Vagina (tissue), 2 donors: ENCODE data around the gene GPR62.

Experiments
- CTCF ChIP-seq, 3 experiments: fragments of 450-650 bp in 2 of 3; fragments of 200-600 bp in 1 of 3; sonication (generic) in 1 of 3; IDR thresholded peaks; one replicate each; pipeline ENCODE4 v1.5.1; 2017 to 2019; ENCODE audit warnings: antibody characterized with exemption in 3 of 3, mild to moderate bottlenecking in 2 of 3, moderate library complexity in 2 of 3
- POLR2AphosphoS5 ChIP-seq, 2 donors: sonication (generic); formaldehyde crosslinking; IDR thresholded peaks; one replicate each; pipeline ENCODE4 v1.9.0; 2017; ENCODE audit warnings: antibody characterized with exemption in 2 of 2, mild to moderate bottlenecking in 2 of 2, low read depth in 1 of 2; ENCODE audit not compliant: insufficient read depth in 1 of 2

DNA sequence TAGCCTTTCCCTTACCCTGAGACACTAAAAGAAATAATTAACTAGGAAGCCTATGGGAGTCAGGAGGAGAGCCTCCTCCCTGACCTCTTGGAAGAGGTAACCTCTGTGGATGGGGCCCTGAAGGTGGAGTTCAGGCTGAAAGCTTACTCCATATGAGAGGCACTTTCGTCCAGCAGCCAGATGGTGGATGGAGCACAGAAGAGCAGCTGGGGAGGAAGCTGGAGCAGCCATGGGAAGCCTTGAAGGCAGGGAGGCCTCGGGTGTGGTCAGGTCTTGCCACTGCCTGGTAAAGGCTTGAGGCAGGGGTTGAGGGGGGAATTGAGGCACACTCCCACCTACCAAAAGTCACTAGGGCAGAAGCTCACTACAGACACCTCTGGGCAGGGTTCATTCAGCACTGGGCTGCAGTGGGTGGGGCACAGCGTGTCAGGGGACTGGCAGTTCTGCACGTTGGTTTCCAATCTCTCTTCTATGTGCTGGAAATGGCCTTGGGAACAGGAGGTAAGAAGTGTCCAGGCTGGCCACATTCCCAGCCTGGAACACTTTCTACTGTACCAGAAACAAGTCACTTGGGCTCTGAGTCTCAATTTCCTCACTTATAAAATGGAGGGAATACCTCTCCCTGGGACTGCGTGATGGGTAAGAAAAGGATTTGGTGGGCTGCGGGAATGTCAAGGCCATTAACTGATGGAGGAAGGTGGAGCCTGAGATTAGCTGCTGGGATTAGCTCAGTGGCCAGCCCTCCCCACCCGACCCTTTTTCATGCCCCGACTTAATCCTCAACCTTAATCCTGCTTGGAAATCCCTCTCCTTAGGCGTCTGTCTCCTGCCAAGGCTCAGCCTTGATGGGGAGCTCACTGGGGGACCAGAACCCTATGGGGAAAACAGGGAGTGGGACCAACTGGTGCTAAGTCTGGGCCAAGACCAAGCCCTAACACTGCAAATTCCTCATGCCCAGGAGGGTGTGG, 6.7 kb downstream of the GPR62 start:
- TF ChIP-seq CTCF (IDR thresholded peaks at IDR 0.05) = no peak
- TF ChIP-seq POLR2AphosphoS5 (IDR thresholded peaks at IDR 0.05; ENCODE audit: insufficient read depth in 1 of 2, low read depth in 1 of 2) = no peak
